ENCODE data around the gene DCST2.

Gene DCST2

DNA sequence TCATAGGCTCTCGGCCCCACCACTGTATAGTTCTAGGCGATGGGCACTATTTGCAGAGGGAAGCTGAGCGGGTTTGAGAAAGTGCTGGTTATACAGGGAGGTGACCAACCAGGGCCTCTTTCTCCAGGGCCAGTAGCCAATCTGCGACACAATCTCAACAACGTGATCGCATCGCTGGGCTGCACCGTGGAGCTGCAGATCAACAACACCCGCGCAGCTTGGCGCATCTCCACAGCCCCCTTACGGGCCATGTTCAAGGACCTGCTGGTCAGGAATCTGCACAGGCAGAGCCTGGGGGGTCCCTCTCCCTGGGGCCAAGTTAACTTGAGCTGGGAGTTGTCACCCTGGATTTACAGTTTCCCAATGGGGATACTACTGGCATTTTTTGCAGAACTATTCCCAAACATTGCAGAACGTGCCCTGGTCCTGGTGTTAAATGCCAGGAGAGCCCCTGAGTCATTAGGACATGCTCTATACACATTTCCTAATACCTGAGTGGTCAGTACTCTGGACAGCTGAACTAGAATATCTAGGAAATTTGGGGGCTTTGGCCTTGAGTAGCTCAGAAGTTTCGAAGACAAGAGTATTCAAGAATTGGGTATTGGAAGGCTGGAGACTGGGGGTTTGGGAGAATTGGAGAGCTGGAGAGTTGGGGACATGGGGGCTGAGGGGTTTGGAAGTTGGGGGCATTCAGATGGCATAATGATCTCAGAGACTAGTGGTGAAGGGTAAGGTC, 6.9 kb upstream of the DCST2 start:
- H3K27ac ChIP-seq (replicated peaks), result no peak overlapping the region
- no peak for DNase-seq (ENCODE audit: low read depth in 1 of 2, low spot score in 1 of 2)
- no peaks in the 10 kb centered on the region for H3K27me3 ChIP-seq (ENCODE audit: insufficient read depth, poor library complexity, severe bottlenecking)
- H3K4me3 ChIP-seq (replicated peaks; ENCODE audit: insufficient read depth, low read length), result no peak overlapping the region
- TF ChIP-seq POLR2AphosphoS5 (IDR thresholded peaks at IDR 0.05; ENCODE audit: low read depth) (no peak), GABPA (IDR thresholded peaks at IDR 0.05; ENCODE audit: low read depth) (no peak), SPI1 (IDR thresholded peaks at IDR 0.05; ENCODE audit: borderline replicate concordance, low read depth) (no peak)
- TF ChIP-seq, protein P1, sequence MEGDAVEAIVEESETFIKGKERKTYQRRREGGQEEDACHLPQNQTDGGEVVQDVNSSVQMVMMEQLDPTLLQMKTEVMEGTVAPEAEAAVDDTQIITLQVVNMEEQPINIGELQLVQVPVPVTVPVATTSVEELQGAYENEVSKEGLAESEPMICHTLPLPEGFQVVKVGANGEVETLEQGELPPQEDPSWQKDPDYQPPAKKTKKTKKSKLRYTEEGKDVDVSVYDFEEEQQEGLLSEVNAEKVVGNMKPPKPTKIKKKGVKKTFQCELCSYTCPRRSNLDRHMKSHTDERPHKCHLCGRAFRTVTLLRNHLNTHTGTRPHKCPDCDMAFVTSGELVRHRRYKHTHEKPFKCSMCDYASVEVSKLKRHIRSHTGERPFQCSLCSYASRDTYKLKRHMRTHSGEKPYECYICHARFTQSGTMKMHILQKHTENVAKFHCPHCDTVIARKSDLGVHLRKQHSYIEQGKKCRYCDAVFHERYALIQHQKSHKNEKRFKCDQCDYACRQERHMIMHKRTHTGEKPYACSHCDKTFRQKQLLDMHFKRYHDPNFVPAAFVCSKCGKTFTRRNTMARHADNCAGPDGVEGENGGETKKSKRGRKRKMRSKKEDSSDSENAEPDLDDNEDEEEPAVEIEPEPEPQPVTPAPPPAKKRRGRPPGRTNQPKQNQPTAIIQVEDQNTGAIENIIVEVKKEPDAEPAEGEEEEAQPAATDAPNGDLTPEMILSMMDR (IDR thresholded peaks at IDR 0.05; ENCODE audit: insufficient read depth, low read length), result no peak
- TF ChIP-seq, protein P2, sequence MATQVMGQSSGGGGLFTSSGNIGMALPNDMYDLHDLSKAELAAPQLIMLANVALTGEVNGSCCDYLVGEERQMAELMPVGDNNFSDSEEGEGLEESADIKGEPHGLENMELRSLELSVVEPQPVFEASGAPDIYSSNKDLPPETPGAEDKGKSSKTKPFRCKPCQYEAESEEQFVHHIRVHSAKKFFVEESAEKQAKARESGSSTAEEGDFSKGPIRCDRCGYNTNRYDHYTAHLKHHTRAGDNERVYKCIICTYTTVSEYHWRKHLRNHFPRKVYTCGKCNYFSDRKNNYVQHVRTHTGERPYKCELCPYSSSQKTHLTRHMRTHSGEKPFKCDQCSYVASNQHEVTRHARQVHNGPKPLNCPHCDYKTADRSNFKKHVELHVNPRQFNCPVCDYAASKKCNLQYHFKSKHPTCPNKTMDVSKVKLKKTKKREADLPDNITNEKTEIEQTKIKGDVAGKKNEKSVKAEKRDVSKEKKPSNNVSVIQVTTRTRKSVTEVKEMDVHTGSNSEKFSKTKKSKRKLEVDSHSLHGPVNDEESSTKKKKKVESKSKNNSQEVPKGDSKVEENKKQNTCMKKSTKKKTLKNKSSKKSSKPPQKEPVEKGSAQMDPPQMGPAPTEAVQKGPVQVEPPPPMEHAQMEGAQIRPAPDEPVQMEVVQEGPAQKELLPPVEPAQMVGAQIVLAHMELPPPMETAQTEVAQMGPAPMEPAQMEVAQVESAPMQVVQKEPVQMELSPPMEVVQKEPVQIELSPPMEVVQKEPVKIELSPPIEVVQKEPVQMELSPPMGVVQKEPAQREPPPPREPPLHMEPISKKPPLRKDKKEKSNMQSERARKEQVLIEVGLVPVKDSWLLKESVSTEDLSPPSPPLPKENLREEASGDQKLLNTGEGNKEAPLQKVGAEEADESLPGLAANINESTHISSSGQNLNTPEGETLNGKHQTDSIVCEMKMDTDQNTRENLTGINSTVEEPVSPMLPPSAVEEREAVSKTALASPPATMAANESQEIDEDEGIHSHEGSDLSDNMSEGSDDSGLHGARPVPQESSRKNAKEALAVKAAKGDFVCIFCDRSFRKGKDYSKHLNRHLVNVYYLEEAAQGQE (IDR thresholded peaks at IDR 0.05; ENCODE audit: insufficient replicate concordance, low read depth), result no peak

DNA sequence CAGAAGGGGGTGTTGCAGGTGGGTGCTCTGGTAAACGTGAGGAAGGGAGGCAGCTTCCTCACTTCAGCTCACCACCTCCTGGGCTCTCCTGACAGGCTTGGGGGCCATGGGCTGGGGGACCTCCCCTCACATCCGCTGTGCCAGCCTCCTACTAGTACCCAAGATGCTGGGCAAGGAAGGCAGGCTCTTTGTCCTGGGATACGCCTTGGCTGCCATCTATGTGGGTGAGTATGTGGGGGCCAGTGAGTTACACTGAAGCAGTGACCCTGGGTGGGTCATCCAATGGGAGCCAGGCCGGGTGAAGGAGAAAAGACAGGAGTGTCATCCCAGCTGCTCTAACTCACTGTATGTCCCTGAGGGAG, 5.7 kb upstream of the DCST2 start:
- DNase-seq (ENCODE audit: low read depth in 1 of 2, low spot score in 1 of 2), result no peak
- no peak overlapping the region for H3K4me3 ChIP-seq (replicated peaks; ENCODE audit: insufficient read depth, low read length)
- H3K27ac ChIP-seq (replicated peaks), result no peak overlapping the region
- TF ChIP-seq SPI1 (IDR thresholded peaks at IDR 0.05; ENCODE audit: borderline replicate concordance, low read depth) (no peak), GABPA (IDR thresholded peaks at IDR 0.05; ENCODE audit: low read depth) (no peak), POLR2AphosphoS5 (IDR thresholded peaks at IDR 0.05; ENCODE audit: low read depth) (no peak)
- TF ChIP-seq, protein P1 (IDR thresholded peaks at IDR 0.05; ENCODE audit: insufficient read depth, low read length), result no peak
- TF ChIP-seq, protein P2 (IDR thresholded peaks at IDR 0.05; ENCODE audit: insufficient replicate concordance, low read depth), result no peak
- H3K27me3 ChIP-seq (ENCODE audit: insufficient read depth, poor library complexity, severe bottlenecking), result no peaks in the 10 kb centered on the region

DNA sequence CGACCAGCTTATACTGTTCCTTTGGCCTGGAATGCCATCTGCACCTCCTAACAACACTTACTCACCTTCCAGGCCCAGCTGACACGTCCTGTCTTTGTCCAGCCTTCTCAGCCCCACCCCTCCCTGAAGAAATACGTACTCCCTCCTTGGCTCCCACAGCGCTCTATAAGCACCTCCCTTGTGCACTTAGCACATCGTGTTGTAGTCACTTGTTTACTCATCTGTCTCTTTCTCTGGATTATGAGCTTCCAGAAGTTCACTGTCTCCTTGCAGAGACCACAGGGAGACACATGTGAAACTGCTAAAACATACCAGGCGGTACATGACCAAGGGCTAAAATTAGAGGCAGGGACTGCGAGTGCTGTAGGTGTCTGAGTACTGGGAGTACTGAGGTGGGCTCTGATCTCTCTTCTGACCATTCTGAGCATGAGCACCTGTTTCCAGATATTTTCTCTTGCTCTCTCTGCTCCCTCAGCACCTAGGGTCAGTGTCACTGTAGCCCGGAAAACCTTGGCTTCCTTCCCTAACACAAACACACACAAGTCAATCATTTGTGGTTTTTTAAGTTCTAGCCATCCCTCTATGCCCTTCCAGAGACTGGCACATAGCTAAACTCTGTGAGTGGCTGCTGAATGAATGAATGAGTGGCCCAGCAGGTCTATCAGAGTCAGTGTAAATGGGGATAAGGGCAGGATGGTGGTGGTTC, 5.2 kb upstream of the DCST2 start:
- TF ChIP-seq, protein P2 (IDR thresholded peaks at IDR 0.05; ENCODE audit: insufficient replicate concordance, low read depth), result no peak
- TF ChIP-seq POLR2AphosphoS5 (IDR thresholded peaks at IDR 0.05; ENCODE audit: low read depth), result no peak
- no peak for TF ChIP-seq GABPA (IDR thresholded peaks at IDR 0.05; ENCODE audit: low read depth)
- TF ChIP-seq, protein P1 (IDR thresholded peaks at IDR 0.05; ENCODE audit: insufficient read depth, low read length), result no peak
- no peak for TF ChIP-seq SPI1 (IDR thresholded peaks at IDR 0.05; ENCODE audit: borderline replicate concordance, low read depth)
- H3K27me3 ChIP-seq (ENCODE audit: insufficient read depth, poor library complexity, severe bottlenecking), result no peaks in the 10 kb centered on the region
- no peak overlapping the region for H3K27ac ChIP-seq (replicated peaks)
- no peak overlapping the region for H3K4me3 ChIP-seq (replicated peaks; ENCODE audit: insufficient read depth, low read length)
- no peak for DNase-seq (ENCODE audit: low read depth in 1 of 2, low spot score in 1 of 2)
